ENCODE data around the gene PLD1.

Gene PLD1

GRCh38 chr3:171688002-171688401 lies 122.3 kb downstream of the PLD1 start:
- no peak for TF ChIP-seq CTCF (conservative IDR thresholded peaks at IDR 0.05; ENCODE audit: low read depth)
- DNase-seq (ENCODE audit: low spot score): no peak
- ChIA-PET POLR2A (ENCODE audit: low non-redundant PET) (no interaction called here), CTCF (interaction anchor here (0.6 kb wide), 1 partner anchor 396 kb away, joined by 4 read pairs; no protein-coding TSS in a partner anchor)
- no peak overlapping the region for H3K27ac ChIP-seq

- no peak for DNase-seq (ENCODE audit: low spot score)
- POLR2A ChIA-PET (ENCODE audit: low non-redundant PET): no interaction called here
- H3K27ac ChIP-seq: no peak overlapping the region
- no peak for TF ChIP-seq CTCF (conservative IDR thresholded peaks at IDR 0.05; ENCODE audit: low read depth)
- CTCF ChIA-PET: no interaction called here
Observed at GRCh38 chr3:171687581-171687980, 122.7 kb downstream of the PLD1 start.

GRCh38 chr3:171687064-171687463 lies 123.2 kb downstream of the PLD1 start:
- DNase-seq (ENCODE audit: low spot score): no peak
- H3K27ac ChIP-seq: no peak overlapping the region
- ChIA-PET CTCF (no interaction called here), POLR2A (ENCODE audit: low non-redundant PET) (no interaction called here)
- no peak for TF ChIP-seq CTCF (conservative IDR thresholded peaks at IDR 0.05; ENCODE audit: low read depth)

GRCh38 chr3:171685116-171685895 lies 125.0 kb downstream of the PLD1 start:
- TF ChIP-seq CTCF (conservative IDR thresholded peaks at IDR 0.05; ENCODE audit: low read depth): no peak
- no peak overlapping the region for H3K27ac ChIP-seq
- DNase-seq (ENCODE audit: low spot score): no peak
- POLR2A ChIA-PET (ENCODE audit: low non-redundant PET): no interaction called here
- CTCF ChIA-PET: no interaction called here

- ChIA-PET CTCF (no interaction called here), POLR2A (ENCODE audit: low non-redundant PET) (no interaction called here)
- DNase-seq (ENCODE audit: low spot score): no peak
- TF ChIP-seq CTCF (conservative IDR thresholded peaks at IDR 0.05; ENCODE audit: low read depth): no peak
- H3K27ac ChIP-seq: no peak overlapping the region
Observed at GRCh38 chr3:171684221-171684620, 126.1 kb downstream of the PLD1 start.

GRCh38 chr3:171682743-171683142 lies 127.5 kb downstream of the PLD1 start:
- no peak overlapping the region for H3K27ac ChIP-seq
- no peak for TF ChIP-seq CTCF (conservative IDR thresholded peaks at IDR 0.05; ENCODE audit: low read depth)
- CTCF ChIA-PET: no interaction called here
- POLR2A ChIA-PET (ENCODE audit: low non-redundant PET): no interaction called here
- DNase-seq (ENCODE audit: low spot score): no peak

Data from RWPE1 (cell line).